Kidney (tissue), 14 donors: ENCODE measurements around the gene APOBEC3F. TPM values are rescaled to one million over a fixed set of nuclear protein-coding genes. Genes with fewer than 3 reads are reported as not detected.

Experiments
- DNase-seq, 5 donors: peaks; one replicate each; pipeline ENCODE4 v3.0.0-alpha.2; 2013 to 2020
- FAIRE-seq: peaks from 2 replicates; lab custom pipeline; 2012; peaks lifted over from hg19 to GRCh38; lab: Jason Lieb, UNC
- H3K27ac ChIP-seq, 2 donors: one replicate each; pipeline ENCODE4 v1.7.0; 2013; ENCODE audit warnings: low read depth in 2 of 2, low read length in 2 of 2, inconsistent platforms in 1 of 2
- H3K27me3 ChIP-seq: one replicate; pipeline ENCODE4 v1.7.1; 2013; ENCODE audit warnings: low read length, inconsistent platforms; ENCODE audit not compliant: control insufficient read depth, insufficient read depth
- H3K36me3 ChIP-seq, 3 donors: one replicate each; pipeline versions ENCODE4 v1.7.0 to v1.7.1; 2013; ENCODE audit warnings: low read length in 3 of 3, control low read depth in 1 of 3, inconsistent platforms in 1 of 3; ENCODE audit not compliant: insufficient read depth in 3 of 3, control insufficient read depth in 2 of 3
- H3K4me1 ChIP-seq, 3 donors: one replicate each; pipeline versions ENCODE4 v1.7.0 to v1.7.1; 2013; ENCODE audit warnings: low read length in 3 of 3, inconsistent platforms in 1 of 3, low read depth in 1 of 3; ENCODE audit not compliant: control insufficient read depth in 2 of 3, insufficient read depth in 2 of 3
- H3K4me3 ChIP-seq, 3 donors: one replicate each; pipeline versions ENCODE4 v1.7.0 to v1.8.1; 2013; ENCODE audit warnings: low read length in 3 of 3, control low read depth in 1 of 3, inconsistent platforms in 1 of 3
- H3K9ac ChIP-seq, 3 donors: one replicate each; pipeline versions ENCODE4 v1.7.0 to v1.7.1; 2013; ENCODE audit warnings: low read length in 3 of 3, control low read depth in 1 of 3, inconsistent platforms in 1 of 3
- H3K9me3 ChIP-seq, 3 donors: one replicate each; pipeline versions ENCODE4 v1.7.0 to v1.7.1; 2013; ENCODE audit warnings: low read length in 3 of 3, control low read depth in 1 of 3, inconsistent platforms in 1 of 3; ENCODE audit not compliant: control insufficient read depth in 2 of 3, insufficient read depth in 1 of 3
- intact Hi-C: fragments of 100-400 bp; cut with DNase I; formaldehyde crosslinking; loops from one replicate; pipeline ENCODE4 v1.11.1; 2022
- polyA plus RNA-seq: library from polyadenylated mRNA; stranded (reverse); fragments of 350-450 nt; fragmentation: Illumina TruSeq; extraction: RNeasy Lipid Tissue Mini Kit (QIAGEN cat#74804); gene quantifications from one replicate; pipeline ENCODE4 v1.2.3, GENCODE V29; 2014; ENCODE audit warnings: low read depth, low replicate concordance; ENCODE audit not compliant: insufficient read depth
- total RNA-seq: library from RNA; stranded (reverse); fragmentation: NEBNext Ultra II Directional; extraction: Animal tissue kit (Norgen Biotek cat#: 25700); gene quantifications from one replicate; pipeline ENCODE4 v1.2.1, GENCODE V29; 2021
- TF ChIP-seq, protein P1 (sequence below): IDR thresholded peaks from 3 replicates; pipeline ENCODE4 v1.5.1; 2012; ENCODE audit warnings: mild to moderate bottlenecking, moderate library complexity, borderline replicate concordance; ENCODE audit not compliant: insufficient read depth; ENCODE audit errors: extremely low read depth
- donor health status: control.
- donor health status: control.
- donor health status: control.
- donor health status: control.
- donor health status: control.
- donor health status: DM: yes; HTN: yes; CAD: no.
- donor health status: Normal renal cell carcinoma (clear cell type).

The APOBEC3F gene
- total and polyA plus RNA-seq, 2 donors from 2014 or later: 6.9 to 16.3 TPM

DNA sequence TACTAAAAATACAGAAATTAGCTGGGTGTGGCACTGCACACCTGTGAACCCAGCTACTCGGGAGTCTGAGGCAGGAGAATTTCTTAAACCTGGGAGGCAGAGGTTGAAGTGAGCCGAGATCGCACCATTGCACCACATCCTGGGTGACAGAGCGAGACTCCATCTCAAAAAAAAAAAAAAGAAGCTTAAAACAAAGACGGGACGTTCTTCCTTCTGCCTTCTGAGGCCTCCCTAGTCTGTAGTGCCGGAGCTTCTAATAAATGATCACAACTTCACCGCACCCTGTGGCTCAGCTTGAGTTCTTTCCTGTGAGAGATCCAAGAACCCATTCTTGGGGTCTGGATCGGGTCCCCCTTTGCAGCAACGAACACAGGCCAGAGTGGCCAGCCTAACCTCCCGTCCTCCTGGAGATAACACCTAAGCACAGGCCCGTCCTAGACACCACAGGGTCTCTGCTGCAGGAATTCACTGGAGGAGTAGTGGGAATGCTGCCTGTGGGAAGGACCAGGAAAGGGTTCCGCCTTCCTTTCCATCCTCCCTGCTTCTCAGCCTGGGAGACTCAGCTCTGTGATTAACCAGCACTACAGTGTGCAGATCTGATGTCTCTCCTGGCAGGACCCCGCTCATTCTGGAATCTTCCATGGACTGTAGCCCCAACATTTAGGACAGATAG is 54.2 kb downstream of the APOBEC3F start:
- H3K27me3 ChIP-seq: no peaks in the 10 kb centered on the region
- TF ChIP-seq, protein P1, sequence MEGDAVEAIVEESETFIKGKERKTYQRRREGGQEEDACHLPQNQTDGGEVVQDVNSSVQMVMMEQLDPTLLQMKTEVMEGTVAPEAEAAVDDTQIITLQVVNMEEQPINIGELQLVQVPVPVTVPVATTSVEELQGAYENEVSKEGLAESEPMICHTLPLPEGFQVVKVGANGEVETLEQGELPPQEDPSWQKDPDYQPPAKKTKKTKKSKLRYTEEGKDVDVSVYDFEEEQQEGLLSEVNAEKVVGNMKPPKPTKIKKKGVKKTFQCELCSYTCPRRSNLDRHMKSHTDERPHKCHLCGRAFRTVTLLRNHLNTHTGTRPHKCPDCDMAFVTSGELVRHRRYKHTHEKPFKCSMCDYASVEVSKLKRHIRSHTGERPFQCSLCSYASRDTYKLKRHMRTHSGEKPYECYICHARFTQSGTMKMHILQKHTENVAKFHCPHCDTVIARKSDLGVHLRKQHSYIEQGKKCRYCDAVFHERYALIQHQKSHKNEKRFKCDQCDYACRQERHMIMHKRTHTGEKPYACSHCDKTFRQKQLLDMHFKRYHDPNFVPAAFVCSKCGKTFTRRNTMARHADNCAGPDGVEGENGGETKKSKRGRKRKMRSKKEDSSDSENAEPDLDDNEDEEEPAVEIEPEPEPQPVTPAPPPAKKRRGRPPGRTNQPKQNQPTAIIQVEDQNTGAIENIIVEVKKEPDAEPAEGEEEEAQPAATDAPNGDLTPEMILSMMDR: no peak
- H3K9me3 ChIP-seq: no peaks in the 10 kb centered on the region
- H3K36me3 ChIP-seq: no peaks in the 10 kb centered on the region
- H3K4me1 ChIP-seq: peaks cover 0 to 4% (median 0%) of the 10 kb centered on the region in 3 donors
- FAIRE-seq (no peak), DNase-seq (no peak)
- H3K9ac ChIP-seq: no peak overlapping the region
- intact Hi-C loops: no loop called here
- no peak overlapping the region for H3K4me3 ChIP-seq
- H3K27ac ChIP-seq: no peak overlapping the region

DNA sequence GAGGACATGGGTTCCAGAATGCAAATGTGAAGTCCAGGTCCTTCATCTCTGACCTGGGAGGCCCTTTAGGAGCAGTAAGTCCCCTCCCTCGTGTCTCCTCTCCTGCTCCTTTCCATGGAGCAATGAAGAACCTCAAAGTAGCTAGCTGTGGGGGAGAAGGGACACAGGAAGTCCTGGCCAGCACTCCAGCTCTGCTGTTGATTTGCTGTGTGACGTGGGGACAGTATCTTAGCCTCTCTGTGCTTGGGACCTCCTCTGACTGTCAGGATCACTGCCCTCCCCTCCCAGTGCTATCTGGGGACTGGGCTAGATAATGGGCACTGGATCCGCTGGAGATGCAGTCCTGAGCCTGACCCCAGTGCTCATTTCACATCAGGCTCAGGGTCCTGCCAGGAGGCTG is 55.3 kb downstream of the APOBEC3F start:
- TF ChIP-seq, protein P1: no peak
- H3K27ac ChIP-seq: no peak overlapping the region
- H3K4me1 ChIP-seq: peaks cover 0 to 4% (median 0%) of the 10 kb centered on the region in 3 donors
- no peak overlapping the region for H3K9ac ChIP-seq
- intact Hi-C loops: no loop called here
- H3K9me3 ChIP-seq: no peaks in the 10 kb centered on the region
- no peak overlapping the region for H3K4me3 ChIP-seq
- DNase-seq (no peak), FAIRE-seq (no peak)
- no peaks in the 10 kb centered on the region for H3K27me3 ChIP-seq
- no peaks in the 10 kb centered on the region for H3K36me3 ChIP-seq

- Histone ChIP-seq H3K9me3 (no peaks in the 10 kb centered on the region), H3K9ac (no peak within 1 kb of the TSS), H3K27ac (no peak within 1 kb of the TSS), H3K36me3 (no peaks in the 10 kb centered on the region), H3K4me3 (no peak within 1 kb of the TSS), H3K27me3 (no peaks in the 10 kb centered on the region), H3K4me1 (peaks cover 0 to 4% (median 0%) of the 10 kb centered on the region in 3 donors)
- no peak for DNase-seq
- no peak for FAIRE-seq
- intact Hi-C loops: no loop called here
- TF ChIP-seq, protein P1: no peak
Observed at GRCh38 chr22:39097098-39098020, 56.7 kb downstream of the APOBEC3F start, which contains the start of gene APOBEC3H. Gene APOBEC3H (plus strand): TSS chr22:39097244. CDS start chr22:39100279, 3,035 bp downstream.
